HepG2 (cell line): ENCODE data around the gene MED22. TPM values are rescaled to one million over a fixed set of nuclear protein-coding genes. Genes with fewer than 3 reads are reported as not detected.

Experiments used
- AGO2 ChIP-seq: fragments of 200-400 bp; formaldehyde crosslinking; optimal IDR thresholded peaks from 2 replicates; pipeline ENCODE3; 2017; ENCODE audit warnings: mild to moderate bottlenecking, low read depth, low read length, moderate library complexity
- ATM ChIP-seq: fragments of 450-650 bp; IDR thresholded peaks from 2 replicates; pipeline ENCODE4 v1.7.1; 2017; ENCODE audit warnings: mild to moderate bottlenecking, borderline replicate concordance
- CBX1 ChIP-seq: IDR thresholded peaks from one replicate; pipeline ENCODE4 v1.6.1; 2016; ENCODE audit warnings: antibody characterized with exemption, low read depth
- GLI4 ChIP-seq: sonication (generic); formaldehyde crosslinking; IDR thresholded peaks from 2 replicates; pipeline ENCODE4 v1.5.1; 2020; ENCODE audit warnings: missing genetic modification reagents, mild to moderate bottlenecking, moderate library complexity, borderline replicate concordance
- HCFC1 ChIP-seq: fragments of 150-350 bp; IDR thresholded peaks from 2 replicates; pipeline ENCODE4 v1.6.1; 2014; ENCODE audit warnings: low read depth, low read length
- HNRNPUL1 ChIP-seq: fragments of 200-400 bp; formaldehyde crosslinking; IDR thresholded peaks from 2 replicates; pipeline ENCODE4 v1.6.1; 2017; ENCODE audit warnings: low read depth, mild to moderate bottlenecking, low read length, moderate library complexity
- NFIC ChIP-seq: IDR thresholded peaks from 2 replicates; pipeline ENCODE4 v1.6.1; 2012; ENCODE audit warnings: mild to moderate bottlenecking, low read length, inconsistent platforms
- NFKB2 ChIP-seq: sonication (generic); formaldehyde crosslinking; IDR thresholded peaks from 2 replicates; pipeline ENCODE4 v1.4.0; 2020; ENCODE audit warnings: missing genetic modification reagents, borderline replicate concordance
- SYNCRIP ChIP-seq: fragments of 200-400 bp; formaldehyde crosslinking; IDR thresholded peaks from 2 replicates; pipeline ENCODE4 v1.6.1; 2018; ENCODE audit warnings: mild to moderate bottlenecking, low read depth, low read length; ENCODE audit not compliant: insufficient read depth
- TFDP1 ChIP-seq: IDR thresholded peaks from 2 replicates; pipeline ENCODE4 v1.6.1; 2016; ENCODE audit warnings: missing compliant biosample characterization, missing genetic modification reagents, borderline replicate concordance
- YY1 ChIP-seq: IDR thresholded peaks from 2 replicates; pipeline ENCODE4 v1.6.1; 2011; ENCODE audit warnings: low read length, low read depth, moderate library complexity, mild to moderate bottlenecking; ENCODE audit not compliant: insufficient read depth, insufficient replicate concordance
- ZBED4 ChIP-seq: sonication (generic); formaldehyde crosslinking; IDR thresholded peaks from 2 replicates; pipeline ENCODE4 v1.4.0; 2020; ENCODE audit warnings: missing genetic modification reagents, borderline replicate concordance
- ZIK1 ChIP-seq: sonication (generic); formaldehyde crosslinking; IDR thresholded peaks from 2 replicates; pipeline ENCODE4 v1.5.0; 2020; ENCODE audit warnings: mild to moderate bottlenecking, low read depth, missing genetic modification reagents, borderline replicate concordance
- ZNF432 ChIP-seq: sonication (generic); formaldehyde crosslinking; IDR thresholded peaks from 2 replicates; pipeline ENCODE4 v1.5.0; 2020; ENCODE audit warnings: missing genetic modification reagents, mild to moderate bottlenecking, borderline replicate concordance
- ZZZ3 ChIP-seq: sonication (generic); formaldehyde crosslinking; IDR thresholded peaks from 2 replicates; pipeline ENCODE4 v1.4.0; 2020; ENCODE audit warnings: missing genetic modification reagents, mild to moderate bottlenecking, borderline replicate concordance
- polyA plus RNA-seq, 8 experiments: library from polyadenylated mRNA; depleted of rRNA in 3 of 8; stranded (reverse) in 7 of 8; unstranded in 1 of 8; fragments of >200 nt; fragmentation: Illumina TruSeq in 4 of 8; extraction: Trizol in 4 of 8; gene quantifications; 2 replicates each; pipeline versions ENCODE4 v1.2.1 to v1.2.3, GENCODE V29; 2011 to 2016; ENCODE audit warnings: low read depth in 4 of 8, missing spikeins in 1 of 8, mixed read lengths in 1 of 8; ENCODE audit not compliant: insufficient read depth in 1 of 8
- total RNA-seq, 5 experiments: library from RNA; depleted of rRNA; stranded (reverse); fragments of >200 nt; fragmentation: Illumina TruSeq; extraction: Trizol; gene quantifications; 2 replicates each; pipeline ENCODE4 v1.2.3, GENCODE V29; 2016; ENCODE audit warnings: low read depth in 1 of 5
- TF ChIP-seq, protein P1 (sequence below): sonication (generic); formaldehyde crosslinking; IDR thresholded peaks from 2 replicates; pipeline ENCODE4 v1.4.0; 2020; ENCODE audit warnings: missing genetic modification reagents
- TF ChIP-seq, protein P2 (sequence below): sonication (generic); formaldehyde crosslinking; IDR thresholded peaks from 2 replicates; pipeline ENCODE4 v1.8.1; 2023; ENCODE audit warnings: mild to moderate bottlenecking, missing genetic modification reagents, borderline replicate concordance

MED22 gene
- total and polyA plus RNA-seq, 2 of the 13 experiments (the other 11 are each of a cell fraction or from before 2014, with no cell fraction given), result 15.8 to 22.1 TPM

GRCh38 chr9:133335924-133336811, 11.8 kb downstream of the MED22 start, which contains the start of gene SURF6 (continued):
- TF ChIP-seq ZBED4 (CRISPR knock-in tag) (no peak), GLI4 (CRISPR knock-in tag) (no peak), CBX1 (peak; percentile 61), SYNCRIP (no peak), YY1 (peak; percentile 92), ZNF432 (no peak), ATM (no peak), HCFC1 (peak; percentile 76), ZZZ3 (peak; percentile 89), NFIC (no peak), TFDP1 (peak; percentile 80; the same call in 1 of the 2 replicates), AGO2 (peak; percentile 95), NFKB2 (peak; percentile 83; the same call in 1 of the 2 replicates), ZIK1 (CRISPR knock-in tag) (peak; percentile 94; the same call in 1 of the 2 replicates), HNRNPUL1 (peak; percentile 74; the same call in 1 of the 2 replicates)
- TF ChIP-seq, protein P1, sequence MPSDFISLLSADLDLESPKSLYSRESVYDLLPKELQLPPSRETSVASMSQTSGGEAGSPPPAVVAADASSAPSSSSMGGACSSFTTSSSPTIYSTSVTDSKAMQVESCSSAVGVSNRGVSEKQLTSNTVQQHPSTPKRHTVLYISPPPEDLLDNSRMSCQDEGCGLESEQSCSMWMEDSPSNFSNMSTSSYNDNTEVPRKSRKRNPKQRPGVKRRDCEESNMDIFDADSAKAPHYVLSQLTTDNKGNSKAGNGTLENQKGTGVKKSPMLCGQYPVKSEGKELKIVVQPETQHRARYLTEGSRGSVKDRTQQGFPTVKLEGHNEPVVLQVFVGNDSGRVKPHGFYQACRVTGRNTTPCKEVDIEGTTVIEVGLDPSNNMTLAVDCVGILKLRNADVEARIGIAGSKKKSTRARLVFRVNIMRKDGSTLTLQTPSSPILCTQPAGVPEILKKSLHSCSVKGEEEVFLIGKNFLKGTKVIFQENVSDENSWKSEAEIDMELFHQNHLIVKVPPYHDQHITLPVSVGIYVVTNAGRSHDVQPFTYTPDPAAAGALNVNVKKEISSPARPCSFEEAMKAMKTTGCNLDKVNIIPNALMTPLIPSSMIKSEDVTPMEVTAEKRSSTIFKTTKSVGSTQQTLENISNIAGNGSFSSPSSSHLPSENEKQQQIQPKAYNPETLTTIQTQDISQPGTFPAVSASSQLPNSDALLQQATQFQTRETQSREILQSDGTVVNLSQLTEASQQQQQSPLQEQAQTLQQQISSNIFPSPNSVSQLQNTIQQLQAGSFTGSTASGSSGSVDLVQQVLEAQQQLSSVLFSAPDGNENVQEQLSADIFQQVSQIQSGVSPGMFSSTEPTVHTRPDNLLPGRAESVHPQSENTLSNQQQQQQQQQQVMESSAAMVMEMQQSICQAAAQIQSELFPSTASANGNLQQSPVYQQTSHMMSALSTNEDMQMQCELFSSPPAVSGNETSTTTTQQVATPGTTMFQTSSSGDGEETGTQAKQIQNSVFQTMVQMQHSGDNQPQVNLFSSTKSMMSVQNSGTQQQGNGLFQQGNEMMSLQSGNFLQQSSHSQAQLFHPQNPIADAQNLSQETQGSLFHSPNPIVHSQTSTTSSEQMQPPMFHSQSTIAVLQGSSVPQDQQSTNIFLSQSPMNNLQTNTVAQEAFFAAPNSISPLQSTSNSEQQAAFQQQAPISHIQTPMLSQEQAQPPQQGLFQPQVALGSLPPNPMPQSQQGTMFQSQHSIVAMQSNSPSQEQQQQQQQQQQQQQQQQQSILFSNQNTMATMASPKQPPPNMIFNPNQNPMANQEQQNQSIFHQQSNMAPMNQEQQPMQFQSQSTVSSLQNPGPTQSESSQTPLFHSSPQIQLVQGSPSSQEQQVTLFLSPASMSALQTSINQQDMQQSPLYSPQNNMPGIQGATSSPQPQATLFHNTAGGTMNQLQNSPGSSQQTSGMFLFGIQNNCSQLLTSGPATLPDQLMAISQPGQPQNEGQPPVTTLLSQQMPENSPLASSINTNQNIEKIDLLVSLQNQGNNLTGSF, result 0 out of 2 replicates have a peak, but pooled peaks have one; percentile 20
- TF ChIP-seq, protein P2, sequence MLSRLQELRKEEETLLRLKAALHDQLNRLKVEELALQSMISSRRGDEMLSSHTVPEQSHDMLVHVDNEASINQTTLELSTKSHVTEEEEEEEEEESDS, result peak; percentile 81; the same call in 1 of the 2 replicates
